ENCODE results near the gene ARHGAP4. TPM values are rescaled to one million over a fixed set of nuclear protein-coding genes. Genes with fewer than 3 reads are reported as not detected.

ARHGAP4 gene
- total and polyA plus RNA-seq, 11 donors, result 6.8 to 55.8 (median 12.9) TPM

GRCh38 chrX:153871946-153872878, 53.9 kb downstream of the ARHGAP4 start:
- TF ChIP-seq CTCF (IDR thresholded peaks at IDR 0.05) (no peak), POLR2A (IDR thresholded peaks at IDR 0.05) (no peak)
- ATAC-seq, result no peak
- H3K4me1 ChIP-seq, result no peaks in the 10 kb centered on the region
- no peaks in the 10 kb centered on the region for H3K36me3 ChIP-seq
- H3K27ac ChIP-seq, result no peak overlapping the region
- 64 to 77% (median 71%) methylated on average over 26 to 29 of the region's 29 CpGs for WGBS, 4 donors
- no peak for DNase-seq
- H3K9me3 ChIP-seq, result no peaks in the 10 kb centered on the region
- H3K27me3 ChIP-seq, result peaks cover 0 to 46% (median 0%) of the 10 kb centered on the region in 9 donors
- no peak overlapping the region for H3K4me3 ChIP-seq
- intact Hi-C loops (cut with DNase I), result no loop called here

GRCh38 chrX:153871451-153871850, 54.6 kb downstream of the ARHGAP4 start:
- ATAC-seq, result no peak
- no peaks in the 10 kb centered on the region for H3K9me3 ChIP-seq
- H3K4me1 ChIP-seq, result no peaks in the 10 kb centered on the region
- no peak overlapping the region for H3K27ac ChIP-seq
- DNase-seq, result no peak
- TF ChIP-seq CTCF (IDR thresholded peaks at IDR 0.05) (no peak), POLR2A (IDR thresholded peaks at IDR 0.05) (no peak)
- H3K36me3 ChIP-seq, result no peaks in the 10 kb centered on the region
- peaks cover 0 to 41% (median 0%) of the 10 kb centered on the region in 9 donors for H3K27me3 ChIP-seq
- intact Hi-C loops (cut with DNase I), result no loop called here
- WGBS, 4 donors, result 19 to 36% (median 26%) methylated on average over 6 of the region's 6 CpGs
- H3K4me3 ChIP-seq, result no peak overlapping the region

- TF ChIP-seq POLR2A (IDR thresholded peaks at IDR 0.05) (no peak), CTCF (IDR thresholded peaks at IDR 0.05) (no peak)
- no peaks in the 10 kb centered on the region for H3K36me3 ChIP-seq
- H3K27ac ChIP-seq, result no peak overlapping the region
- intact Hi-C loops (cut with DNase I), result no loop called here
- DNase-seq, result no peak
- H3K9me3 ChIP-seq, result no peaks in the 10 kb centered on the region
- no peak overlapping the region for H3K4me3 ChIP-seq
- no peaks in the 10 kb centered on the region for H3K4me1 ChIP-seq
- no peak for ATAC-seq
- H3K27me3 ChIP-seq, result peaks cover 0 to 35% (median 0%) of the 10 kb centered on the region in 9 donors
- WGBS, 4 donors, result 52 to 67% (median 60%) methylated on average over 18 to 21 of the region's 21 CpGs
These were observed 55.2 kb downstream of the ARHGAP4 start for GRCh38 chrX:153870791-153871360.

- ATAC-seq (no peak), DNase-seq (no peak)
These were observed 55.8 kb downstream of the ARHGAP4 start for GRCh38 chrX:153870288-153870690.

More at GRCh38 chrX:153870288-153870690, 55.8 kb downstream of the ARHGAP4 start:
- no peak overlapping the region for H3K4me3 ChIP-seq
- H3K27me3 ChIP-seq, result peaks cover 0 to 34% (median 0%) of the 10 kb centered on the region in 9 donors
- no peaks in the 10 kb centered on the region for H3K36me3 ChIP-seq
- H3K27ac ChIP-seq, result no peak overlapping the region
- intact Hi-C loops (cut with DNase I), result no loop called here
- H3K9me3 ChIP-seq, result no peaks in the 10 kb centered on the region
- 73 to 80% (median 77%) methylated on average over 9 to 11 of the region's 11 CpGs for WGBS, 4 donors
- TF ChIP-seq CTCF (IDR thresholded peaks at IDR 0.05) (no peak), POLR2A (IDR thresholded peaks at IDR 0.05) (no peak)
- no peaks in the 10 kb centered on the region for H3K4me1 ChIP-seq

Data from heart left ventricle (tissue), 16 donors.